ENCODE data around the gene ARPP19.

ARPP19 gene

GRCh38 chr15:52537459-52537858 is 31.4 kb downstream of the ARPP19 start:
- H3K4me1 Mint-ChIP-seq = no peaks in the 10 kb centered on the region
- H3K4me3 Mint-ChIP-seq = no peak overlapping the region
- TF ChIP-seq CTCF (IDR thresholded peaks at IDR 0.05; ENCODE audit: unreplicated experiment in 3 of 3) = no peak
- H3K27me3 Mint-ChIP-seq (ENCODE audit: low read depth) = peaks cover 28% of the 10 kb centered on the region
- peaks cover 19% of the 10 kb centered on the region for H3K9me3 Mint-ChIP-seq
- H3K36me3 Mint-ChIP-seq (ENCODE audit: low read depth) = no peaks in the 10 kb centered on the region
- no peak overlapping the region for H3K27ac Mint-ChIP-seq

- Mint-ChIP-seq H3K27ac (no peak overlapping the region), H3K36me3 (ENCODE audit: low read depth) (no peaks in the 10 kb centered on the region), H3K4me3 (peak overlapping the region in 1 of 3 experiments; percentile 12), H3K9me3 (peaks cover 3% of the 10 kb centered on the region), H3K27me3 (ENCODE audit: low read depth) (peaks cover 67% of the 10 kb centered on the region), H3K4me1 (peaks cover 10% of the 10 kb centered on the region)
- TF ChIP-seq CTCF (IDR thresholded peaks at IDR 0.05; ENCODE audit: unreplicated experiment in 3 of 3) = no peak
Measured at GRCh38 chr15:52532427-52532826, 36.4 kb downstream of the ARPP19 start.

- H3K4me1 Mint-ChIP-seq = peaks cover 10% of the 10 kb centered on the region
- no peaks in the 10 kb centered on the region for H3K36me3 Mint-ChIP-seq (ENCODE audit: low read depth)
- peak overlapping the region in 1 of 3 experiments; percentile 33 for H3K27ac Mint-ChIP-seq
- H3K27me3 Mint-ChIP-seq (ENCODE audit: low read depth) = peaks cover 79% of the 10 kb centered on the region
- peaks cover 3% of the 10 kb centered on the region for H3K9me3 Mint-ChIP-seq
- H3K4me3 Mint-ChIP-seq = peak overlapping the region; percentile 81 to 85 (median 84)
- no peak for TF ChIP-seq CTCF (IDR thresholded peaks at IDR 0.05; ENCODE audit: unreplicated experiment in 3 of 3)
Measured at GRCh38 chr15:52529940-52530339, 38.9 kb downstream of the ARPP19 start.

- H3K4me1 Mint-ChIP-seq = peaks cover 10% of the 10 kb centered on the region
- no peaks in the 10 kb centered on the region for H3K36me3 Mint-ChIP-seq (ENCODE audit: low read depth)
- H3K27me3 Mint-ChIP-seq (ENCODE audit: low read depth) = peaks cover 74% of the 10 kb centered on the region
- peak overlapping the region; percentile 81 to 85 (median 84) for H3K4me3 Mint-ChIP-seq
- no peak overlapping the region for H3K27ac Mint-ChIP-seq
- TF ChIP-seq CTCF (IDR thresholded peaks at IDR 0.05; ENCODE audit: unreplicated experiment in 3 of 3) = no peak
- peaks cover 3% of the 10 kb centered on the region for H3K9me3 Mint-ChIP-seq
Measured at GRCh38 chr15:52529341-52529924, 39.4 kb downstream of the ARPP19 start.

- peak within 1 kb of the TSS; percentile 90 to 95 (median 93) for H3K4me3 Mint-ChIP-seq
- H3K9me3 Mint-ChIP-seq = peaks cover 3% of the 10 kb centered on the region
Measured at GRCh38 chr15:52528564-52529340, 40.1 kb downstream of the ARPP19 start, which contains the start of gene MYO5A. MYO5A (minus strand) TSS chr15:52528880; CDS start chr15:52528806, 74 bp downstream.

More at GRCh38 chr15:52528564-52529340, 40.1 kb downstream of the ARPP19 start, which contains the start of gene MYO5A:
- Mint-ChIP-seq H3K4me1 (peaks cover 10% of the 10 kb centered on the region), H3K27me3 (ENCODE audit: low read depth) (peaks cover 72% of the 10 kb centered on the region), H3K27ac (no peak within 1 kb of the TSS), H3K36me3 (ENCODE audit: low read depth) (no peaks in the 10 kb centered on the region)
- no peak for TF ChIP-seq CTCF (IDR thresholded peaks at IDR 0.05; ENCODE audit: unreplicated experiment in 3 of 3)

Measured in nephron (organoid).